TTC549 (cell line): ENCODE data around the gene TDP2.
"Not testable (repeated sequence)": the region's sequence is repeated elsewhere in the genome, so short reads cannot be mapped to it uniquely, and the experiment has no call there.

Experiments
- FAIRE-seq: peaks from 2 replicates; lab custom pipeline; 2012; peaks lifted over from hg19 to GRCh38; lab: Jason Lieb, UNC

Gene TDP2

GRCh38 chr6:24646771-24647170 lies 19.9 kb downstream of the TDP2 start:
- no peak for FAIRE-seq

GRCh38 chr6:24644377-24644776 lies 22.3 kb downstream of the TDP2 start:
- peak; percentile 13 for FAIRE-seq

GRCh38 chr6:24643920-24644319 lies 22.8 kb downstream of the TDP2 start:
- no peak for FAIRE-seq

GRCh38 chr6:24642061-24642460 lies 24.6 kb downstream of the TDP2 start:
- no peak for FAIRE-seq

- not testable (repeated sequence) for FAIRE-seq
Observed at GRCh38 chr6:24640631-24641030, 26.1 kb downstream of the TDP2 start.

- no peak for FAIRE-seq
Observed at GRCh38 chr6:24640166-24640565, 26.5 kb downstream of the TDP2 start.

GRCh38 chr6:24636681-24637080 lies 30.0 kb downstream of the TDP2 start:
- FAIRE-seq = no peak

GRCh38 chr6:24632573-24632972 lies 34.1 kb downstream of the TDP2 start:
- FAIRE-seq = no peak

GRCh38 chr6:24631671-24632070 lies 35.0 kb downstream of the TDP2 start:
- FAIRE-seq = no peak

GRCh38 chr6:24630856-24631505 lies 35.7 kb downstream of the TDP2 start:
- no peak for FAIRE-seq

- no peak for FAIRE-seq
Observed at GRCh38 chr6:24621626-24622289, 44.9 kb downstream of the TDP2 start.

GRCh38 chr6:24620637-24621036 lies 46.1 kb downstream of the TDP2 start:
- no peak for FAIRE-seq

- FAIRE-seq = no peak
Observed at GRCh38 chr6:24619661-24620060, 47.0 kb downstream of the TDP2 start.

GRCh38 chr6:24614648-24615047 lies 52.1 kb downstream of the TDP2 start:
- FAIRE-seq = no peak

GRCh38 chr6:24614043-24614420 lies 52.7 kb downstream of the TDP2 start:
- FAIRE-seq = no peak

- no peak for FAIRE-seq
Observed at GRCh38 chr6:24613361-24614042, 53.2 kb downstream of the TDP2 start.

- no peak for FAIRE-seq
Observed at GRCh38 chr6:24610672-24611071, 56.0 kb downstream of the TDP2 start.

- FAIRE-seq = no peak
Observed at GRCh38 chr6:24607310-24608105, 59.2 kb downstream of the TDP2 start.

- no peak for FAIRE-seq
Observed at GRCh38 chr6:24606200-24606930, 60.3 kb downstream of the TDP2 start.

GRCh38 chr6:24603241-24603640 lies 63.5 kb downstream of the TDP2 start:
- no peak for FAIRE-seq

GRCh38 chr6:24600903-24601302 lies 65.8 kb downstream of the TDP2 start:
- no peak for FAIRE-seq
